H1 (cell line): ENCODE results near the gene SPATA25. TPM values are rescaled to one million over a fixed set of nuclear protein-coding genes. Genes with fewer than 3 reads are reported as not detected.

Source experiments
- CTCF ChIA-PET: fragments of 300-600 bp; sonication (Branson Sonifier 250); formaldehyde crosslinking; loops from one replicate; lab custom pipeline; 2021; ENCODE audit not compliant: partially characterized antibody; lab: Charles Lee
- POLR2A ChIA-PET: fragments of 300-600 bp; sonication (Branson Sonifier 250); formaldehyde crosslinking; loops from one replicate; lab custom pipeline; 2021; ENCODE audit warnings: inconsistent platforms; ENCODE audit not compliant: partially characterized antibody; lab: Charles Lee
- DNase-seq, 2 experiments: peaks; one replicate each; pipeline versions ENCODE4 v3.0.0 to v3.0.0-alpha.2; 2010 to 2022; ENCODE audit warnings: low spot score in 2 of 2, low read depth in 1 of 2, mixed read lengths in 1 of 2
- FAIRE-seq: peaks from 2 replicates; lab custom pipeline; 2011; peaks lifted over from hg19 to GRCh38; lab: Jason Lieb, UNC
- H2AFZ ChIP-seq: 2 replicates; pipeline ENCODE4 v1.8.1; 2012; ENCODE audit warnings: low read length, inconsistent platforms
- H2AK5ac ChIP-seq: 2 replicates; pipeline ENCODE4 v1.6.1; 2013; ENCODE audit warnings: low read depth, low read length
- H2BK120ac ChIP-seq: replicated peaks from 2 replicates; pipeline ENCODE3; 2013; ENCODE audit warnings: low read depth, low read length, inconsistent platforms
- H2BK12ac ChIP-seq: 2 replicates; pipeline ENCODE4 v1.6.1; 2013; ENCODE audit warnings: low read depth, low read length
- H2BK15ac ChIP-seq: 2 replicates; pipeline ENCODE4 v1.6.1; 2013; ENCODE audit warnings: low read length
- H2BK20ac ChIP-seq: 2 replicates; pipeline ENCODE4 v1.6.1; 2013; ENCODE audit warnings: low read length
- H2BK5ac ChIP-seq: 2 replicates; pipeline ENCODE4 v1.6.1; 2013; ENCODE audit warnings: low read depth, low read length
- H3K14ac ChIP-seq: 2 replicates; pipeline ENCODE4 v1.6.1; 2013; ENCODE audit warnings: inconsistent platforms; ENCODE audit not compliant: insufficient read length
- H3K18ac ChIP-seq: 2 replicates; pipeline ENCODE4 v1.6.1; 2013; ENCODE audit warnings: low read length; ENCODE audit errors: extremely low read depth
- H3K23ac ChIP-seq: 2 replicates; pipeline ENCODE4 v1.6.1; 2013; ENCODE audit warnings: inconsistent platforms; ENCODE audit not compliant: insufficient read length
- H3K23me2 ChIP-seq: 2 replicates; pipeline ENCODE4 v1.6.1; 2013; ENCODE audit warnings: low read depth, low read length
- H3K27ac ChIP-seq: 2 replicates; pipeline ENCODE4 v1.6.1; 2011; ENCODE audit warnings: low read depth, low read length, inconsistent platforms
- H3K27me3 ChIP-seq, 4 experiments: replicated peaks in 1 of 4; 1 replicate in 1 of 4; 2 replicates in 3 of 4; pipeline versions ENCODE4 v1.6.1 to v1.8.1; 2011 to 2013; ENCODE audit warnings: low read length in 3 of 4, mild to moderate bottlenecking in 3 of 4, inconsistent platforms in 2 of 4, mixed read lengths in 2 of 4, moderate library complexity in 1 of 4; ENCODE audit not compliant: control insufficient read depth in 3 of 4, insufficient read depth in 3 of 4; ENCODE audit errors: extremely low read depth in 1 of 4
- H3K36me3 ChIP-seq, 4 experiments: 2 replicates each; pipeline versions ENCODE4 v1.6.1 to v1.8.1; 2011 to 2013; ENCODE audit warnings: mild to moderate bottlenecking in 4 of 4, low read length in 3 of 4, moderate library complexity in 2 of 4, control low read depth in 1 of 4, inconsistent platforms in 1 of 4; ENCODE audit not compliant: insufficient read depth in 4 of 4, control insufficient read depth in 2 of 4
- H3K4ac ChIP-seq: replicated peaks from 2 replicates; pipeline ENCODE3; 2013; ENCODE audit warnings: low read length, low read depth, mixed read lengths, inconsistent platforms; ENCODE audit not compliant: insufficient read length
- H3K4me1 ChIP-seq, 4 experiments: replicated peaks in 1 of 4; 1 replicate in 1 of 4; 2 replicates in 3 of 4; pipeline versions ENCODE4 v1.6.1 to v1.8.1; 2011 to 2013; ENCODE audit warnings: low read length in 3 of 4, inconsistent platforms in 2 of 4, mixed read lengths in 1 of 4; ENCODE audit not compliant: insufficient read depth in 4 of 4, control insufficient read depth in 3 of 4
- H3K4me2 ChIP-seq, 2 experiments: 2 replicates each; pipeline versions ENCODE4 v1.6.1 to v1.8.1; 2011 to 2013; ENCODE audit warnings: low read depth in 2 of 2, low read length in 2 of 2, control low read depth in 1 of 2, inconsistent platforms in 1 of 2, mild to moderate bottlenecking in 1 of 2; ENCODE audit not compliant: insufficient read depth in 1 of 2
- H3K4me3 ChIP-seq, 4 experiments: fragments of 200-600, 300-600 bp in 1 of 4; sonication (generic), shearing (Covaris generic), sonication (Bioruptor Twin) in 1 of 4; 2 replicates each; pipeline versions ENCODE4 v1.5.1 to v1.8.1; 2011 to 2016; ENCODE audit warnings: low read length in 4 of 4, low read depth in 3 of 4, control low read depth in 2 of 4, inconsistent platforms in 2 of 4, mild to moderate bottlenecking in 2 of 4, mixed read lengths in 1 of 4, moderate library complexity in 1 of 4; ENCODE audit not compliant: insufficient read depth in 2 of 4; ENCODE audit errors: extremely low read depth in 1 of 4
- H3K56ac ChIP-seq: replicated peaks from 2 replicates; pipeline ENCODE3; 2013; ENCODE audit warnings: low read depth, mild to moderate bottlenecking, mixed read lengths, low read length, inconsistent platforms; ENCODE audit not compliant: insufficient read length
- H3K79me1 ChIP-seq: 2 replicates; pipeline ENCODE4 v1.6.1; 2013; ENCODE audit warnings: low read depth, low read length, control low read depth
- H3K79me2 ChIP-seq, 2 experiments: 2 replicates each; pipeline versions ENCODE4 v1.6.1 to v1.8.1; 2012 to 2013; ENCODE audit warnings: low read length in 2 of 2, mild to moderate bottlenecking in 2 of 2, inconsistent platforms in 1 of 2; ENCODE audit not compliant: insufficient read depth in 2 of 2, control insufficient read depth in 1 of 2
- H3K9ac ChIP-seq, 4 experiments: replicated peaks in 1 of 4; 1 replicate in 1 of 4; 2 replicates in 3 of 4; pipeline versions ENCODE4 v1.6.1 to v1.8.1; 2011 to 2013; ENCODE audit warnings: low read depth in 3 of 4, low read length in 3 of 4, control low read depth in 2 of 4, mild to moderate bottlenecking in 2 of 4, moderate library complexity in 2 of 4, inconsistent platforms in 1 of 4; ENCODE audit errors: extremely low read depth in 1 of 4
- H3K9me3 ChIP-seq, 2 experiments: 2 replicates each; pipeline versions ENCODE4 v1.6.1 to v1.8.1; 2012 to 2013; ENCODE audit warnings: mild to moderate bottlenecking in 2 of 2, moderate library complexity in 2 of 2, control low read depth in 1 of 2, inconsistent platforms in 1 of 2, low read depth in 1 of 2, low read length in 1 of 2, mixed read lengths in 1 of 2; ENCODE audit not compliant: insufficient read depth in 2 of 2
- H4K20me1 ChIP-seq, 2 experiments: replicated peaks in 1 of 2; 2 replicates each; pipeline versions ENCODE3 to v1.8.1; 2011 to 2013; ENCODE audit warnings: inconsistent platforms in 2 of 2, low read length in 2 of 2, mild to moderate bottlenecking in 1 of 2; ENCODE audit not compliant: insufficient read depth in 2 of 2, control insufficient read depth in 1 of 2
- H4K5ac ChIP-seq: 2 replicates; pipeline ENCODE4 v1.6.1; 2013; ENCODE audit warnings: low read length, low read depth, mixed read lengths, inconsistent platforms; ENCODE audit not compliant: insufficient read length
- H4K8ac ChIP-seq: 2 replicates; pipeline ENCODE4 v1.8.0; 2013; ENCODE audit warnings: mild to moderate bottlenecking, moderate library complexity, low read length, inconsistent platforms; ENCODE audit not compliant: insufficient read depth; ENCODE audit errors: extremely low read depth
- H4K91ac ChIP-seq: replicated peaks from 2 replicates; pipeline ENCODE3; 2013; ENCODE audit warnings: low read length, mixed read lengths, inconsistent platforms; ENCODE audit not compliant: insufficient read length
- CHD1 ChIP-seq: IDR thresholded peaks from 2 replicates; pipeline ENCODE4 v1.6.1; 2012; ENCODE audit warnings: low read depth, low read length, improper control_type of control experiment
- GABPA ChIP-seq: IDR thresholded peaks from 2 replicates; pipeline ENCODE4 v1.6.1; 2011; ENCODE audit warnings: mild to moderate bottlenecking, low read length, moderate library complexity, borderline replicate concordance; ENCODE audit not compliant: insufficient read depth
- RBBP5 ChIP-seq: IDR thresholded peaks from 2 replicates; pipeline ENCODE4 v1.7.1; 2012; ENCODE audit warnings: low read depth, mild to moderate bottlenecking, inconsistent platforms, low read length, moderate library complexity, borderline replicate concordance
- WGBS, 2 experiments: shearing (Covaris generic) in 1 of 2; methylation state at CpG; one replicate each; pipeline versions ENCODE4 v1.1.6 to v1.1.7; 2013 to 2015; ENCODE audit warnings: low lambda C conversion rate in 2 of 2, mixed read lengths in 2 of 2, inconsistent platforms in 1 of 2, low coverage in 1 of 2, missing lambda C conversion rate in 1 of 2; ENCODE audit not compliant: insufficient replicate concordance in 2 of 2, insufficient coverage in 1 of 2, insufficient read length in 1 of 2; ENCODE audit errors: extremely low coverage in 1 of 2, missing lambda C conversion rate in 1 of 2; 5-methylcytosine and 5-hydroxymethylcytosine counted together
- polyA plus RNA-seq, 7 experiments: library from polyadenylated mRNA; depleted of rRNA in 3 of 7; stranded (reverse) in 5 of 7; unstranded in 2 of 7; fragments of >200 nt in 5 of 7; fragments of 200-250 nt in 2 of 7; gene quantifications; 1 replicate in 5 of 7; 2 replicates in 1 of 7; 4 replicates in 1 of 7; pipeline versions ENCODE4 v1.2.1 to v1.2.3, GENCODE V29; 2011 to 2013; ENCODE audit warnings: missing spikeins in 2 of 7, mixed read lengths in 2 of 7
- total RNA-seq: library from RNA; stranded (reverse); fragmentation: NEBNext Ultra II Directional; extraction: Animal tissue kit (Norgen Biotek cat#: 25700); gene quantifications from 2 replicates; pipeline ENCODE4 v1.2.1, GENCODE V29; 2021

The SPATA25 gene
- total and polyA plus RNA-seq, 2 of the 8 experiments (the other 6 are each of a cell fraction or from before 2014, with no cell fraction given), result 2.0 to 3.0 TPM

GRCh38 chr20:45860560-45861220, 26.7 kb downstream of the SPATA25 start:
- DNase-seq, result no peak
- no peak overlapping the region for H3K9ac ChIP-seq
- H3K14ac ChIP-seq, result no peak overlapping the region
- no peak overlapping the region for H3K4me2 ChIP-seq
- FAIRE-seq, result no peak
- no peaks in the 10 kb centered on the region; a peak in 1 of 8 replicates for H3K36me3 ChIP-seq
- 0 out of 2 replicates have a peak overlapping the region, but pooled peaks have one; percentile 32 for H2AK5ac ChIP-seq
- H3K18ac ChIP-seq, result no peak overlapping the region
- TF ChIP-seq GABPA (no peak), RBBP5 (no peak), CHD1 (no peak)
- H3K56ac ChIP-seq, result no peak overlapping the region
- H4K5ac ChIP-seq, result no peak overlapping the region
- CTCF ChIA-PET, result interaction anchor here (0.6 to 1.2 kb wide), 3 partner anchors 37 to 110 kb away, joined by 3 to 4 read pairs (median 3); no protein-coding TSS in a partner anchor
- no peak overlapping the region for H2BK15ac ChIP-seq
- peaks cover 8% of the 10 kb centered on the region; the same call in 1 of the 2 replicates for H3K23me2 ChIP-seq
- 87% methylated on average over 7 of the region's 7 CpGs; no CpG with 5 or more reads in 1 of the 2 experiments for WGBS, 2 experiments
- H2BK5ac ChIP-seq, result no peak overlapping the region
- H3K23ac ChIP-seq, result no peak overlapping the region
- POLR2A ChIA-PET, result interaction anchor here (1.1 to 1.2 kb wide), 3 partner anchors 21 to 50 kb away, joined by 3 to 9 read pairs (median 3); partner anchors contain the start of gene ZSWIM1
- no peaks in the 10 kb centered on the region for H3K9me3 ChIP-seq
- no peak overlapping the region for H2BK12ac ChIP-seq
- no peak overlapping the region for H4K91ac ChIP-seq
- no peak overlapping the region for H3K27ac ChIP-seq
- no peaks in the 10 kb centered on the region; the same call in 1 of the 2 replicates for H3K79me1 ChIP-seq
- H3K27me3 ChIP-seq, result no peaks in the 10 kb centered on the region
- H2BK20ac ChIP-seq, result no peak overlapping the region
- peaks cover 0 to 6% (median 1%) of the 10 kb centered on the region in 4 experiments; a peak in 4 of 7 replicates for H3K4me1 ChIP-seq
- peaks cover 0 to 15% of the 10 kb centered on the region in 2 experiments; a peak in 1 of 4 replicates for H3K79me2 ChIP-seq
- H3K4ac ChIP-seq, result no peak overlapping the region
- no peaks in the 10 kb centered on the region for H4K20me1 ChIP-seq
- no peak overlapping the region for H2BK120ac ChIP-seq
- no peak overlapping the region for H3K4me3 ChIP-seq
- no peak overlapping the region for H2AFZ ChIP-seq
- H4K8ac ChIP-seq, result no peak overlapping the region
